NT2/D1 (cell line): ENCODE measurements around the gene ADGRG3.

ENCODE experiments used
- YY1 ChIP-seq: IDR thresholded peaks from 2 replicates; pipeline ENCODE4 v1.6.1; 2011; ENCODE audit not compliant: insufficient read length, insufficient read depth
- ZNF274 ChIP-seq: IDR thresholded peaks from 2 replicates; pipeline ENCODE4 v1.6.1; 2011; ENCODE audit warnings: mild to moderate bottlenecking, low read depth, low read length

GRCh38 chr16:57711346-57711745 lies 43.2 kb downstream of the ADGRG3 start:
- TF ChIP-seq ZNF274 (no peak), YY1 (no peak)
